Right renal pelvis (tissue), 4 donors: Measurements from ENCODE around the gene PITRM1. TPM values are rescaled to one million over a fixed set of nuclear protein-coding genes. Genes with fewer than 3 reads are reported as not detected.
"Not testable (repeated sequence)": the region's sequence is repeated elsewhere in the genome, so short reads cannot be mapped to it uniquely, and the experiment has no call there.

Source experiments
- DNase-seq, 4 donors: peaks; one replicate each; pipeline ENCODE4 v3.0.0-alpha.2; 2013; ENCODE audit warnings: low read depth in 4 of 4, low spot score in 3 of 4, missing footprints in 1 of 4
- polyA plus RNA-seq, 4 donors: library from polyadenylated mRNA; unstranded; fragments of 120-200 nt; gene quantifications; one replicate each; pipeline ENCODE4 v1.2.1, GENCODE V29; 2013; ENCODE audit not compliant: insufficient read length in 4 of 4

Gene PITRM1
- polyA plus RNA-seq, 4 donors = 56.9 to 66.7 (median 60.6) TPM

GRCh38 chr10:3106328-3106727 lies 66.3 kb downstream of the PITRM1 start:
- not testable (repeated sequence) for DNase-seq

- DNase-seq = no peak
Measured at GRCh38 chr10:3105905-3106304, 66.7 kb downstream of the PITRM1 start.

GRCh38 chr10:3105166-3105565 lies 67.4 kb downstream of the PITRM1 start:
- no peak for DNase-seq

- no peak for DNase-seq
Measured at GRCh38 chr10:3104251-3104918, 68.2 kb downstream of the PITRM1 start.

GRCh38 chr10:3103646-3104045 lies 68.9 kb downstream of the PITRM1 start:
- DNase-seq = no peak

- DNase-seq = no peak
Measured at GRCh38 chr10:3102720-3103427, 69.7 kb downstream of the PITRM1 start.

- DNase-seq = no peak
Measured at GRCh38 chr10:3100856-3101640, 71.5 kb downstream of the PITRM1 start.

- DNase-seq = no peak
Measured at GRCh38 chr10:3100093-3100792, 72.3 kb downstream of the PITRM1 start.

- DNase-seq = no peak
Measured at GRCh38 chr10:3099291-3100092, 73.1 kb downstream of the PITRM1 start.

- no peak for DNase-seq
Measured at GRCh38 chr10:3098689-3099088, 73.9 kb downstream of the PITRM1 start.

GRCh38 chr10:3097160-3097559 lies 75.4 kb downstream of the PITRM1 start:
- DNase-seq = no peak

GRCh38 chr10:3096149-3096548 lies 76.4 kb downstream of the PITRM1 start:
- DNase-seq = no peak

- DNase-seq = no peak
Measured at GRCh38 chr10:3095373-3096139, 77.0 kb downstream of the PITRM1 start.

- DNase-seq = no peak
Measured at GRCh38 chr10:3094609-3095036, 78.0 kb downstream of the PITRM1 start.

- DNase-seq = no peak
Measured at GRCh38 chr10:3093996-3094395, 78.6 kb downstream of the PITRM1 start.

- DNase-seq = no peak
Measured at GRCh38 chr10:3091921-3092320, 80.7 kb downstream of the PITRM1 start.

- no peak for DNase-seq
Measured at GRCh38 chr10:3090914-3091787, 81.4 kb downstream of the PITRM1 start.

GRCh38 chr10:3090388-3090787 lies 82.2 kb downstream of the PITRM1 start:
- no peak for DNase-seq
